Esophagus squamous epithelium (tissue), 4 donors: ENCODE measurements around the gene DHTKD1.

ENCODE experiments used
- CTCF ChIP-seq, 6 experiments: fragments of 450-650 bp in 4 of 6; fragments of 200-600 bp in 2 of 6; sonication (generic) in 2 of 6; IDR thresholded peaks; one replicate each; pipeline ENCODE4 v1.5.1; 2016 to 2019; ENCODE audit warnings: antibody characterized with exemption in 6 of 6, mild to moderate bottlenecking in 4 of 6, moderate library complexity in 4 of 6
- POLR2A ChIP-seq, 4 donors: fragments of 450-650 bp; IDR thresholded peaks; one replicate each; pipeline ENCODE4 v1.6.1; 2017; ENCODE audit warnings: antibody characterized with exemption in 4 of 4, mild to moderate bottlenecking in 4 of 4, moderate library complexity in 3 of 4

GRCh38 chr10:12051241-12051640 is 17.5 kb upstream of the DHTKD1 start:
- no peak for TF ChIP-seq CTCF (IDR thresholded peaks at IDR 0.05)
- TF ChIP-seq POLR2A (IDR thresholded peaks at IDR 0.05) = no peak
